Measurements from ENCODE around the gene LIMS3.
"Not testable (repeated sequence)": the region's sequence is repeated elsewhere in the genome, so short reads cannot be mapped to it uniquely, and the experiment has no call there.

DNA sequence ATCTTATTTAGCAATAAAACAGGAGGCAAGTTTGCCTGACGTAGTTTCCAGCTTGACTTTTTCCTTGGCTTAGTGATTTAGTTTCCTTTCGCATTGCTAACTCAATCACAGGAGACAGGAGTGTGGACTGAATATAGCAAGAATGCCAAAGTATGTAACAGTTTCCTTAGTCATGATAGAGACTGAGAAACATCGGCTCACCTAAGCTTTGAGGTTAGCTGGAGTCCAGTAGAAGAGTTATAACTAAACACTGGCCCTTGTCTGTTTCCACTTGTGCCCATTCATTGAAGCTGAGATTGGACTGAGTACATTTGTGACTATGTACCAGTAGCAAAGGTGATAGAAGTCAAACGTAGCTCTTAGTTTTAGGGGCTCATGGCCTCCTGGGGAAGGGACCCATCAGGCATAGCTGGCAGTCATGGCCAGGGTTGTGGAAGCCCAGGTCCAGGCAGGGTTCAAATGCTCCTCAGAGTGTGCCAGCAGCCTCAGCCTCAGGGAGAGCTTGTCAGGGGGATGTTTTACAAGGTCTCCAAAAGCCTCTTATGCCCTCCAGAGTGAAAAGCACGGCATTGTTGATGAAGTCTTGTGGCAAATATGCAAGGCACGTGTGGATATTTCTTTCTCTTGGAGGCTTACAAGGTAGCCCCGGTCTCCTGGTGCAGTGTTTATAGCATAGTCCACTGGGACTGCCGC, 573 bp upstream of the LIMS3 start:
- TF ChIP-seq, protein P1, sequence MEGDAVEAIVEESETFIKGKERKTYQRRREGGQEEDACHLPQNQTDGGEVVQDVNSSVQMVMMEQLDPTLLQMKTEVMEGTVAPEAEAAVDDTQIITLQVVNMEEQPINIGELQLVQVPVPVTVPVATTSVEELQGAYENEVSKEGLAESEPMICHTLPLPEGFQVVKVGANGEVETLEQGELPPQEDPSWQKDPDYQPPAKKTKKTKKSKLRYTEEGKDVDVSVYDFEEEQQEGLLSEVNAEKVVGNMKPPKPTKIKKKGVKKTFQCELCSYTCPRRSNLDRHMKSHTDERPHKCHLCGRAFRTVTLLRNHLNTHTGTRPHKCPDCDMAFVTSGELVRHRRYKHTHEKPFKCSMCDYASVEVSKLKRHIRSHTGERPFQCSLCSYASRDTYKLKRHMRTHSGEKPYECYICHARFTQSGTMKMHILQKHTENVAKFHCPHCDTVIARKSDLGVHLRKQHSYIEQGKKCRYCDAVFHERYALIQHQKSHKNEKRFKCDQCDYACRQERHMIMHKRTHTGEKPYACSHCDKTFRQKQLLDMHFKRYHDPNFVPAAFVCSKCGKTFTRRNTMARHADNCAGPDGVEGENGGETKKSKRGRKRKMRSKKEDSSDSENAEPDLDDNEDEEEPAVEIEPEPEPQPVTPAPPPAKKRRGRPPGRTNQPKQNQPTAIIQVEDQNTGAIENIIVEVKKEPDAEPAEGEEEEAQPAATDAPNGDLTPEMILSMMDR (IDR thresholded peaks at IDR 0.05) = not testable (repeated sequence)
- not testable (repeated sequence) for TF ChIP-seq POLR2AphosphoS5 (IDR thresholded peaks at IDR 0.05); EP300 (IDR thresholded peaks at IDR 0.05; ENCODE audit: low read depth); POLR2A (IDR thresholded peaks at IDR 0.05)
